ENCODE results near the gene ETFB. TPM values are rescaled to one million over a fixed set of nuclear protein-coding genes. Genes with fewer than 3 reads are reported as not detected.
"Not testable (repeated sequence)": the region's sequence is repeated elsewhere in the genome, so short reads cannot be mapped to it uniquely, and the experiment has no call there.

The ETFB gene
- 10 to 100 TPM; 44.4 to 50.8 TPM for total RNA-seq
- long read RNA-seq, donor 1, transcript ETFB-201 (6 exons, 900 nt): major isoform, 21 of 22 reads
- long read RNA-seq, donor 1, partial matches to known transcripts: 1 of 22 reads
- long read RNA-seq, donor 1, other reads (novel, unspliced or antisense): 0 of 22 reads
- long read RNA-seq, donor 2, transcript ETFB-201 (6 exons, 900 nt): major isoform, 58 of 64 reads
- long read RNA-seq, donor 2, partial matches to known transcripts: 1 of 64 reads
- long read RNA-seq, donor 2, other reads (novel, unspliced or antisense): 5 of 64 reads

GRCh38 chr19:51365965-51366388 is at the start of gene ETFB:
Gene ETFB (minus strand): TSS chr19:51366388. CDS start chr19:51366326, 62 bp downstream.
- no peak for DNase-seq (ENCODE audit: low spot score)
- intact Hi-C loops (cut with DNase I): loop anchor here in 1 of 2 donors (2.0 kb wide), 1 partner anchor 29 kb away; no protein-coding TSS in a partner anchor

GRCh38 chr19:51415187-51415586 is 49.0 kb upstream of the ETFB start:
- DNase-seq (ENCODE audit: low spot score): no peak

GRCh38 chr19:51410950-51411748 is 45.0 kb upstream of the ETFB start:
- intact Hi-C loops (cut with DNase I): no loop called here
- DNase-seq (ENCODE audit: low spot score): no peak

More at GRCh38 chr19:51415187-51415586, 49.0 kb upstream of the ETFB start:
- intact Hi-C loops (cut with DNase I): no loop called here

GRCh38 chr19:51407511-51408131 is 41.4 kb upstream of the ETFB start:
- intact Hi-C loops (cut with DNase I): no loop called here
- DNase-seq (ENCODE audit: low spot score): no peak

GRCh38 chr19:51402117-51402516 is 35.9 kb upstream of the ETFB start:
- intact Hi-C loops (cut with DNase I): no loop called here
- DNase-seq (ENCODE audit: low spot score): no peak

GRCh38 chr19:51399936-51400335 is 33.7 kb upstream of the ETFB start:
- intact Hi-C loops (cut with DNase I): loop anchor here in 1 of 2 donors (10.0 kb wide), 1 partner anchor 65 kb away; no protein-coding TSS in a partner anchor

GRCh38 chr19:51399231-51399630 is 33.0 kb upstream of the ETFB start:
- intact Hi-C loops (cut with DNase I): loop anchor here in 1 of 2 donors (10.0 kb wide), 1 partner anchor 64 kb away; no protein-coding TSS in a partner anchor
- no peak for DNase-seq (ENCODE audit: low spot score)

More at GRCh38 chr19:51399936-51400335, 33.7 kb upstream of the ETFB start:
- DNase-seq (ENCODE audit: low spot score): not testable (repeated sequence)

- no peak for DNase-seq (ENCODE audit: low spot score)
- intact Hi-C loops (cut with DNase I): loop anchor here in 1 of 2 donors (10.0 kb wide), 1 partner anchor 63 kb away; no protein-coding TSS in a partner anchor
These were observed 32.0 kb upstream of the ETFB start for GRCh38 chr19:51398096-51398704.

GRCh38 chr19:51397453-51397852 is 31.3 kb upstream of the ETFB start:
- intact Hi-C loops (cut with DNase I): loop anchor here in 1 of 2 donors (10.0 kb wide), 1 partner anchor 63 kb away; no protein-coding TSS in a partner anchor

GRCh38 chr19:51396175-51396574 is 30.0 kb upstream of the ETFB start:
- no peak for DNase-seq (ENCODE audit: low spot score)
- intact Hi-C loops (cut with DNase I): loop anchor here in 1 of 2 donors (10.0 kb wide), 1 partner anchor 61 kb away; no protein-coding TSS in a partner anchor

More at GRCh38 chr19:51397453-51397852, 31.3 kb upstream of the ETFB start:
- not testable (repeated sequence) for DNase-seq (ENCODE audit: low spot score)

- intact Hi-C loops (cut with DNase I): loop anchor here in 1 of 2 donors (2.0 to 10.0 kb wide), 2 partner anchors 27 to 59 kb away; partner anchors contain the start of gene ETFB
- peak; percentile 98 for DNase-seq (ENCODE audit: low spot score)
These were observed 28.1 kb upstream of the ETFB start for GRCh38 chr19:51394050-51394836.

GRCh38 chr19:51392701-51393100 is 26.5 kb upstream of the ETFB start:
- no peak for DNase-seq (ENCODE audit: low spot score)
- intact Hi-C loops (cut with DNase I): loop anchor here in 1 of 2 donors (10.0 kb wide), 1 partner anchor 58 kb away; no protein-coding TSS in a partner anchor

GRCh38 chr19:51391073-51391611 is 25.0 kb upstream of the ETFB start:
- DNase-seq (ENCODE audit: low spot score): no peak
- intact Hi-C loops (cut with DNase I): loop anchor here in 1 of 2 donors (10.0 kb wide), 1 partner anchor 56 kb away; no protein-coding TSS in a partner anchor

GRCh38 chr19:51389143-51389542 is 23.0 kb upstream of the ETFB start:
- DNase-seq (ENCODE audit: low spot score): no peak
- intact Hi-C loops (cut with DNase I): no loop called here

- DNase-seq (ENCODE audit: low spot score): no peak
- intact Hi-C loops (cut with DNase I): no loop called here
These were observed 21.8 kb upstream of the ETFB start, which contains the start of gene LIM2 for GRCh38 chr19:51387924-51388389. Gene LIM2 (minus strand): TSS chr19:51387974. CDS start chr19:51387443, 531 bp downstream.

- intact Hi-C loops (cut with DNase I): no loop called here
- no peak for DNase-seq (ENCODE audit: low spot score)
These were observed 20.8 kb upstream of the ETFB start for GRCh38 chr19:51386882-51387520.

GRCh38 chr19:51382004-51382403 is 15.8 kb upstream of the ETFB start:
- intact Hi-C loops (cut with DNase I): no loop called here
- no peak for DNase-seq (ENCODE audit: low spot score)

All from posterior vena cava (tissue), 2 donors.